HG03521 (cell line): ENCODE results near the gene MLXIPL.
"Not testable (repeated sequence)": the region's sequence is repeated elsewhere in the genome, so short reads cannot be mapped to it uniquely, and the experiment has no call there.

Source experiments
- ATAC-seq: cut with Tn5 transposase; IDR thresholded peaks from one replicate; pipeline ENCODE4 v1.9.1; 2021; ENCODE audit warnings: mild to moderate bottlenecking, moderate library complexity; ENCODE audit not compliant: unreplicated experiment

The MLXIPL gene

GRCh38 chr7:73623798-73624668 is at the start of gene MLXIPL:
MLXIPL (minus strand) TSS chr7:73624522; CDS start chr7:73624492, 30 bp downstream.
- no peak for ATAC-seq

GRCh38 chr7:73671857-73672445 is 47.6 kb upstream of the MLXIPL start:
- no peak for ATAC-seq

DNA sequence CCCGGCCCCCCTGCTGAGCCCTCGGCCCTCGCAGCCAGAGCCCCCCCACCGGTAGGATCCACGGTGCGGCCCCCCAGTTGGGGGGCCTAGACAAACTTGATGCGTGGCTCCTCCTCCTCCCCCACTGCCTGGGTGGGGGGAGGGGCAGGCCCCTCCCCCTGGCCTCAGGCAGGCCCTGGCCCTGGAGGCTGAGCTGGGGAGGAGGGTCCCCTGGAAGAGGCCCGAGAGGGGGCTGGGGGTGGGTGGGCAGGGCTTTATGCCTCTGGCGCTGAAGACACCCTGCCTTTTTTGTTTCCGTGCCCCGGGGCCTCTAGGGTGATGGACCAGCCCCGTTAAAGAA is 47.0 kb upstream of the MLXIPL start:
- ATAC-seq = no peak

- no peak for ATAC-seq
Observed at GRCh38 chr7:73669858-73670385, 45.6 kb upstream of the MLXIPL start.

DNA sequence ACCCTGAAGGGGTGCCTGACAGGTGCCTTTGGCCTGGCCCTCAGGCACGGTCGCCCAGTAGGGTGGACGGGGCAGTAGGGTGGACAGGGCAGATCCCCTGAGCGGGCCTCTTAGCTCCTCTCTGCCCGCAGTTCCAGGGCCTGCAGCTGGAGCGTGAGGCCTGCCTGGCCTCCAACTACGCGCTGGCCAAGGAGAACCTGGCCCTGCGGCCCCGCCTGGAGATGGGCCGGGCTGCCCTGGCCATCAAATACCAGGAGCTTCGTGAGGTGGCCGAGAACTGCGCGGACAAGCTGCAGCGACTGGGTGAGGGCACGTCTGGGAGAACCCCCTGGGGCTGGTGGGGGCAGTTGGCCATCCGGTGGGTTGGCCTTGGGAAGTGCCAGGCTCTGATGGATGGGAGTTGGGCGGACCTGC is 45.0 kb upstream of the MLXIPL start:
- ATAC-seq = no peak

DNA sequence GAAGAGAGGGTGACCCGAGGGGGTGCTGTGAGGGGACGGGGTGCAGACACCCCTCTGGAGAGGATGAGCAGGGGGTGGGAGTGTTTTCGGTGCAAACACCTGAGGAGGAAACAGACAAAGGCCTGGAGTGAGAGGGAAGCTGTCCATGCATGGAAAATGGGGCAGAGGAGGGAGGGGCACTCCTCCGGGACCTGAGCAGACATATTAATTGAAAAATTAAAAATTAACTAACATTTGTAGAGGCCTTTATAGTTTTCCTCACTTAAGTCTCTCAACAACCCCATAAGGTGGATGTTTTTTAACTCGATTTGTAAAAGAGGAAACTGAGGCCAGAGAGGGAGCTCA is 44.5 kb upstream of the MLXIPL start:
- ATAC-seq = no peak

- no peak for ATAC-seq
Observed at GRCh38 chr7:73668103-73668885, 44.0 kb upstream of the MLXIPL start.

GRCh38 chr7:73667344-73668102 is 43.2 kb upstream of the MLXIPL start, which contains the start of gene VPS37D:
VPS37D (plus strand) TSS chr7:73667831; CDS start chr7:73667959, 128 bp downstream.
- peak; percentile 94 for ATAC-seq

DNA sequence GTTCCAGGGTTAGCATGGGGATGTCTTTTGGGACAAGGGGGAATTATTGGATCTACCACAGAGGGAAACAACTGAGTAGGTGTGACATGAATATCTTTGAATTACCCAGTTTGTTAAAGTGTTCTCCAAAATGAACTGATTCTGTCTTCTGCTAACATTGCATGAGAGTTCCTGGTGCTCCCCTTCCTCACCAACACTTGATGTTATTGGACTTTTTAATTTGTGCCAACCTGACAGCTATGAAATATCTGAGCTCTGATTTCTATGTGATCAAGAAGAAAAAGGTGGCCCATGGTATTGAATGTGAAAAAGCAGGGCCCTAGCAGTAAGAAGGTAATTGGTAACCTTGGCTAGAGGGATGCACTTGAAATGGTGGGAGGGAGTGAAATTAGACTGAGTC is 38.7 kb upstream of the MLXIPL start:
- ATAC-seq = no peak

GRCh38 chr7:73660594-73660993 is 36.3 kb upstream of the MLXIPL start:
- not testable (repeated sequence) for ATAC-seq

DNA sequence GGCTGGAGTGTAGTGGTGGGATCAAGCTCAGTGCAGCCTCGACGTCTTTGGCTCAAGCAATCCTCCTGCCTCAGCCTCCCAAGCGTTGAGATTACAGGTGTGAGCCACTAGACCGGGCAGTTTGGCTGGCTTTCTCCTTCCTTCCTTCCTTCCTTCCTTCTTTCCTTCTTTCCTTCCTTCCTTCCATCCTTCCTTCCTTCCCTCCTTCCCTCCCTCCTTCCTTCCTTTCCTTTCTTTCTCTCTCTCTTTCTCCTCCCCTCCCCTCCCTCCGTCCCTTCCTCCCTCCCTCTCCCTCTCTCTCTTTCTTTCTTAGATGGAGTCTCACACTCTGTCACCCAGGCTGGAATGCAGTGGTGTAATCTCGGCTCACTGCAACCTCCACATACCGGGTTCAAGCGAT is 35.7 kb upstream of the MLXIPL start:
- no peak for ATAC-seq

GRCh38 chr7:73655309-73655708 is 31.0 kb upstream of the MLXIPL start:
- not testable (repeated sequence) for ATAC-seq

GRCh38 chr7:73652541-73652949 is 28.2 kb upstream of the MLXIPL start:
- ATAC-seq = no peak

DNA sequence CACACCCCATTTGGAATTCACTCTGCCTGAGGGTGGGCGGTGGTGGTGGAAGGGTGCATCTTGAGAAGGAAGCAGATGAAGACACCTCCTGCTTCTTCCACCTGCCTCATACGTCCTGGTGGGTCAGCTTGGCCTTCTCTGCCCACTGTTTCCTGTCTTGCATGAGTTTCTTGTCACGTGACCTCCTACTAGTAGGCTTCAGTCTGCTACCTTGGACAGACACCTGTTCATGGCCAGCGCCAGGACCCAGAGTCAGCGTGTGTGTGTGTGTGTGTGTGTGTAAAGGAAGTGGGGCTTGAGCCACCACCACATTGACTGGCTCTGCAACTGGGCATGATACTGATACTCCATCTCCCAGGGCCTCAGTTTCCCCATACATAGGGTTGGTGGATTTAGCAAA is 26.2 kb upstream of the MLXIPL start:
- no peak for ATAC-seq

DNA sequence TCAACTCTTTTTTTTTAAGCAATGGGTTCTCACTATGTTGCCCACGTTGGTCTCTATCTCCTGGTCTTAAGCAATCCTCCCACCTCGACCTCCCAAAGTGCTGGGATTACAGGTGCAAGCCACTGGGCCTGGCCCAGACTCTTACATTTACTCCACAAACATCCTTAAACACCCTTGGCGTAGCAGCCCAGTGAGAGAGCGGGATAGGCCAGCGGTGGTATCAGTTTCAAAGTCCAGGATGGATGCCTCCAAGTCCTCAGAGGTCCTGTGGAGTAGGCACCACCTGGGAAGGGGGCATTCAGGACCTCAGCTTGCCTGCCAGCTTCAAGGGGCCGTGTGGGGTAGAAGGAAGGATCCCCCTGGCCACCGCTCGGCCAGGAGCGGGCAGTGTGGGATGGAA is 25.3 kb upstream of the MLXIPL start:
- ATAC-seq = no peak

DNA sequence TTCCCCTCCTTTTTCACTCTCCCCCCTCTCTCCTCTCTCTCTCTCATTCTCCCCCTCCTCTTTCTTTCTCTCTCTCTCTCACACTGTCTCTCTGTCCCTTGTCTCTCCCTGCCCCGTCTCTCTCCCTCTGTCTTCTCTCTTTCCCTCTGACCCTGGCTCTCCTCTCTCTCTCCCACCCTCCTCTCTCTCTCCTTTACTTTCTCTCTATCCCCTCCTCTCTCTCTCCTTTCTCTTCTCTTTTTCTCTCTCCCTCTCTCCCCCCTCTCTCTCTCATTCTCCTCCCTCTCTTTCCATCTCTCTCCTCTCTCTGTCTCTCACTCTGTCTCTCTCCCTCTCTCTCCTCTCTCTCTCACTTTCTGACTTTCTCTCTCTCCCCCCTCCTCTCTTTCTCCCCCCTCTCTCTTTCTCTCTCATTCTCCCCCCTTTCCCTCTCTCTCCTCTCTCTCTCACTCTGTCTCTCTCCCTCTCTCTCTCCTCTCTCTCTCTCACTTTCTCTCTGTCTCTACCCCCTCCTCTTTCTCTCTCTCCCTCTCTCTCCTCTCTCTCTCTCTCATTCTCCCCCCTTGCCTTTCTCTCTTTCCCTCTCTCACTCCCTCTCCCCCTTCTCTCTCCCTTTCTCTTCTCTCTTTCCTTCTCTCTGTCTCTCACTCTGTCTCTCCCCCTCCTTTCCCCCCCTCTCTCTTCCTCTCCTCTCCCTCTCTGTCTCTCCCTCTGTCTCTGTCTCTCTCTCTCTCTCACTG is 24.4 kb upstream of the MLXIPL start:
- ATAC-seq = no peak

GRCh38 chr7:73647725-73648592 is 23.6 kb upstream of the MLXIPL start:
- ATAC-seq = no peak

- no peak for ATAC-seq
Observed at GRCh38 chr7:73646785-73647724, 22.7 kb upstream of the MLXIPL start.
